Smooth muscle cell of the brain vasculature (primary cell): ENCODE data around the gene KRTAP6-2.

Experiments used
- DNase-seq: peaks from one replicate; pipeline ENCODE4 v3.0.0-alpha.2; 2012; ENCODE audit warnings: low read depth, low spot score

Gene KRTAP6-2

DNA sequence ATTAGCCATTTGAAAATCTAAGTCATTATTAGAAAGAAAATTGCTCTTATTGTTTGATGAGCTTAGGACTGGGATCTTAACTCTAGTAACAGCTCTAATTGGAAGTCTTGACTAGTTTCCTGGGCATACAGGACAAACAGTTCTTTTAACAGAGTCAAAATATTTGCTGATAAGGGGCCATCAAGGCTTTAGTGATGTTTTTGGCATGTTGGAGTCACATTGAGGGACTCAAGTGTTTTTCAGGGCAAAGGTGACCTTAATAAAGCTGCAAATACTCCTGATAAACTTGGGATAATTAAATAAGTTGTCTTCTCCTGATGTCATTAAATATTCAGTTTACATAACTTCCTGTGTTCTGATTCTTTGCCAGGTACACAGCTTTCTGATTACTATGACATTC lies 31.1 kb downstream of the KRTAP6-2 start:
- no peak for DNase-seq

DNA sequence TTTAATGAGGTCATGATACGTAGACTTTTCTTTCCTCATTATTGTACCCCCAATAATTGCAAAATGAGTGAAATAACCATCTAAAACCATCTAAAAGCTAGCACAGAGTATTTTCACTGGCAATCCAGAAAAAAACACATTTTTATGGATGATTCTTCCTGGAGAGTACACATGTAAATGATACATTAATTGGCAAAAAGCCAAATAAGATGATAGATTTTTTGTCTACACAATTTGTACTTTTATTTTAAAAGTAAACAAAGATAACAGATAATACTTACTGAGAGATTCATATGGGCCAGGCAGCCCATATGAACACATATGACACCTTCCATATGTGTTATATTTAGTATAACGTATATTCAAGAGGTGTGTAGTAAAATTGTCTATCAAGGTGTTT lies 35.1 kb downstream of the KRTAP6-2 start:
- no peak for DNase-seq

DNA sequence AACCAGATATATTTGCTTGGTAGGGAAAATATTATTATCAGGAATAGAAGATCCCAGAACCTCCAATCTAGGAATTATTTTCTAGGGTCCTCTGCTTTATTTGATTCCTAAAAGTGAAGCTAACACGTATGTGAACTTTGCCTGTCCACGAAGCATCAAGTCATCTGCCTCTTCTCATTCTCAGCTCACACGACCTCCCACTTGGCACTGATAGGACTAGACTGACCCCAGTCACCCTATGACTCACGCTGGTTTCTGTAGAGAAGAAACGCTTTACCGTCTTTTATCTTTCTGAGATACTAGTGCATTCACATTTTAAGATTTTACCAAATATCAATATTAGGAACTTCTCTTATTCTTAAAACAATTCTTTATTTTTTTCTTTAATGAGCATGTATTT lies 35.6 kb downstream of the KRTAP6-2 start:
- no peak for DNase-seq

DNA sequence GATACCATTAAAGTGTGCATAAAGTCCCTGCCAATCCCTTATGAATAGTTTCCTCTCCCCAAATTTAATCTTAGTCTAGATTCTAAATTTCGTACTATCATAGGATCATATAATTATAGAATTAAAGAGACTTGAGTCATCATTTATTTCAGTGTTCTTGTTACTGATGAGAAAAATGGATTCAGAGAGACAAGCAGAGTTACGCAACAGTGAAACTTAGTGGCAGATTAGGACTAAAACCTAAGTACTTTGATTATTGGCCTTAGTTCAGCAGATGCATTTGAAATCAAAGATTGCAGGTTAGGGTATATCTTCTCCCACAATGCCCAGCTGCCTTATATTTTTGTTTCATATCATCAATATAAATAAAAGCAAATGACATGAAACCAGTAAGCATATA lies 36.7 kb downstream of the KRTAP6-2 start:
- DNase-seq: no peak

DNA sequence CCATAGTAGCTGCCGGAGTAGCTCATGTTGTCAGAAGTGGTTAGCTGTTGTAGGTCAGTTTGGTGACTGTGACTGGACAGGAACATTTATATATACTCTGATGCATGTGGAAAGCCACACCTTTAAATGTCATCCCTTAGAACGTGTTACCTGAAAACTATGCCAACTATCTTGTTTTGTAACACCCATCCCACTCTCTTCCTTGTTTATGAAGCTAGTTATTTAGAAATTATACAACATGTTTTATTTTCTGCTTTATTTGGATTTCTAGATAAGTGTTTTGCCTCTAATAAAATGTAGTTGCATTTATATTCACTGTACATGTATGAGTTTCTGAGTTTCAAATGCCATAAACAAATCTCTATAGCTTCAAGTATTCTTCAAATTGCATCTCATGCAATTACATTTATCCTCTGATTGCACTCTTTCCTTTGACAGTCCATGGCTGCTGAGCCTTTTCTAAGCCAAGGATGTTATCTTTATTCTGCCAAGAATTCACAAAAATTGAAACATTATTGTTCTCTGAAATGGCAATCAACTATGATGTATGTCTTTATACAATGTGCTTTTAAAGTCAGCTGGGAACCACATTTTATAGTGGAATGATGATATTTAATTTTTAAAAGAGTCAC lies 37.3 kb downstream of the KRTAP6-2 start, which contains the start of gene KRTAP19-7:
TSS of gene KRTAP19-7 (minus strand) at position 51 of the 632 bp plus-strand sequence. CDS start at position 26, 25 bp downstream.
- DNase-seq: no peak

DNA sequence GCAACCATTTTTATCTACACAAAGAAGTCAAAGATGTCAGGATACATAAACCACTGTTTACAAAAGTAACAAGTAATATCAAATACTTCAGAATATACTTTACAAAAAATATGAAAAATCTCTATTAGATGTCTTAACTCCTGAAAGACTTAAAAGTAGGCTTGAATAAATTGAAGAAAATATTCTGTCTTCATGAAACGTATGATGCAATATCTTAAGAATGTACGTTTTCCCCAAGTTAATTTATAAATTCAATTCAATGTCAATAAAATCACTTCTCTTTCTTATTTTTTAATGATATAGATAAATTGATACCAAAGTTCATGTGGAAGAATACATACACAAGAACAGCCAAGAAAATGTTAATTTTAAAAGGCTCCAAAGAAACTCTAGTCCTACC lies 43.6 kb downstream of the KRTAP6-2 start:
- no peak for DNase-seq

DNA sequence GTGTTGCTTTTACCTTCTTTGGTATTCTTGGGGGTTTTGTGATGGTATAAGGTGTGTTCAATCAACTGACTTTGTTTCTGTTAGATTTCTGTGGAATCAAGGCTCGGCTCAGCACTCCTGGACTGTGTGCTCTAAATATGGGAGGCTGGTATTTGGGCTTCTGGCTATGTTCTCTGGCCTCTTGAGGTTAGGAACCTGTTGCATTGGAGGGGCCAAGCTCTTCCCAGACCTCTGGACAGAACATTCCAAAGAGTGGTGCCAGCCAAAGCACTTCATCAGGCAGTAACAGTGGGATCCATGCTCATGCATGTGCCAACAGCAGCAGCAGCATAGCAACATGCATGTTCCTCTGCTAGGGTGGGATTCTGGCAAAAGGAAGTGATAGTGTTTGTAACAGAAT lies 45.9 kb downstream of the KRTAP6-2 start:
- no peak for DNase-seq
